Measurements from ENCODE around the gene SMARCD3.

- TF ChIP-seq, protein P1, sequence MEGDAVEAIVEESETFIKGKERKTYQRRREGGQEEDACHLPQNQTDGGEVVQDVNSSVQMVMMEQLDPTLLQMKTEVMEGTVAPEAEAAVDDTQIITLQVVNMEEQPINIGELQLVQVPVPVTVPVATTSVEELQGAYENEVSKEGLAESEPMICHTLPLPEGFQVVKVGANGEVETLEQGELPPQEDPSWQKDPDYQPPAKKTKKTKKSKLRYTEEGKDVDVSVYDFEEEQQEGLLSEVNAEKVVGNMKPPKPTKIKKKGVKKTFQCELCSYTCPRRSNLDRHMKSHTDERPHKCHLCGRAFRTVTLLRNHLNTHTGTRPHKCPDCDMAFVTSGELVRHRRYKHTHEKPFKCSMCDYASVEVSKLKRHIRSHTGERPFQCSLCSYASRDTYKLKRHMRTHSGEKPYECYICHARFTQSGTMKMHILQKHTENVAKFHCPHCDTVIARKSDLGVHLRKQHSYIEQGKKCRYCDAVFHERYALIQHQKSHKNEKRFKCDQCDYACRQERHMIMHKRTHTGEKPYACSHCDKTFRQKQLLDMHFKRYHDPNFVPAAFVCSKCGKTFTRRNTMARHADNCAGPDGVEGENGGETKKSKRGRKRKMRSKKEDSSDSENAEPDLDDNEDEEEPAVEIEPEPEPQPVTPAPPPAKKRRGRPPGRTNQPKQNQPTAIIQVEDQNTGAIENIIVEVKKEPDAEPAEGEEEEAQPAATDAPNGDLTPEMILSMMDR (IDR thresholded peaks at IDR 0.05; ENCODE audit: low read length) = no peak
- no peak for TF ChIP-seq EZH2 (IDR thresholded peaks at IDR 0.05; ENCODE audit: borderline replicate concordance, low read length)
Measured at GRCh38 chr7:151231080-151231479, 17.4 kb downstream of the SMARCD3 start.
